Measurements from ENCODE around the gene TRAF2.

- TF ChIP-seq PRDM4 (CRISPR knock-in tag; IDR thresholded peaks at IDR 0.05; ENCODE audit: borderline replicate concordance) = no peak
- TF ChIP-seq KLF6 (CRISPR knock-in tag; IDR thresholded peaks at IDR 0.05) = no peak
- no peak for TF ChIP-seq ZFP82 (CRISPR knock-in tag; IDR thresholded peaks at IDR 0.05; ENCODE audit: borderline replicate concordance)
- TF ChIP-seq ZNF354B (CRISPR knock-in tag; IDR thresholded peaks at IDR 0.05) = no peak
- TF ChIP-seq SMARCC2 (IDR thresholded peaks at IDR 0.05) = no peak
- no peak for TF ChIP-seq CTCF (CRISPR knock-in tag; IDR thresholded peaks at IDR 0.05)
- no peak for TF ChIP-seq SMAD1 (CRISPR knock-in tag; IDR thresholded peaks at IDR 0.05; ENCODE audit: borderline replicate concordance, low read depth)
- no peak for TF ChIP-seq CEBPZ (IDR thresholded peaks at IDR 0.05; ENCODE audit: low read length)
- no peak for TF ChIP-seq FOXA1 (IDR thresholded peaks at IDR 0.05)
- TF ChIP-seq FOXA1 (CRISPR knock-in tag; IDR thresholded peaks at IDR 0.05) = no peak
- TF ChIP-seq MLLT10 (CRISPR knock-in tag; IDR thresholded peaks at IDR 0.05) = no peak
- no peak for TF ChIP-seq MXD1 (CRISPR knock-in tag; IDR thresholded peaks at IDR 0.05)
- TF ChIP-seq ZSCAN12 (CRISPR knock-in tag; IDR thresholded peaks at IDR 0.05) = no peak
Measured at GRCh38 chr9:136840140-136840876, 46.0 kb upstream of the TRAF2 start.
